ENCODE data around the gene TRAPPC6A. TPM values are rescaled to one million over a fixed set of nuclear protein-coding genes. Genes with fewer than 3 reads are reported as not detected.

The TRAPPC6A gene
- total RNA-seq, 1 donor from 2014 or later, result 42.8 TPM

DNA sequence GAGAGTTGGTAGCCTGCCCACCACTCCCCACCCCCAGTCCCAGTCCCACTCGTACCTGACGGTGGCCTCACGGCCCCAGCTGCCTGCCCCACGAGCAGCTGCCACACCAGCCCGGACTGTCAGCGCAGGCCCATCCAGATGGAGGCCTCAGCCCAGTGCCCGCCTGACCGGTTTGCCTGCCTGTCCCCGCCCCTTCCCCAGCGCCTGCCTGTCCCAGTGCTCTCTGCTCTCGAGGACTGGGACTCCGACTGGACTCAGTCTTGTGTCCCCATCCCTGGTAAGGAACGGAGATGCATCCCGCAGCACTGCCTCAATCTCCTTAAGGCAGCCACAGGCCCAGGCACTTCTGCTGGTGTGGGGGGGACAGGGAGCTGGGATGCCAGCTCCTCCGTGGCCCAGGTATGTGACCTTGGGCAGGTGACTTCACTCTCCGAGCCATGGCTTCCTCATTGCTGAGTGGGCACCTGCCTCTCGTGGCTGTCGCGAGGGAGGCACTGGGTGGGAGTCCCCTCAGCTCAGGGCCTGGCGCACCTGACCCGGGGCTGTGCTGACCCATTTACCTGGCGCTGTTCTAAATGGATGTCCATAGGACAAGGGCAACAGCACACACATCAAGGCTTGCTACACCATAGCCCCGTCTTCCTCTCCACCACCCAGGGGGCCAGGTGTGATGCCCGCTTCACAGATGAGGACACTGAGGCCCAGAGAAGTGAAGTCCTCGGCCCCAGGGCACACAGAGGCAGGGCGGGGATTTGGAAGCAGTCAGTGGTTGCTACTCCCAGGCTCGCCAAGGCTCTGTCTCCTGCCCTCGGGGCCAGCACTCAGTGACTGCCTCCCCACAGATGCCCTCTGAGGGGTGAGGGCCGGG lies 16.9 kb downstream of the TRAPPC6A start, which contains the start of gene NKPD1:
TSS of gene NKPD1 (minus strand) at position 113 of the 868 bp plus-strand sequence. CDS start 832 bp downstream, outside the sequence.
- no peaks in the 10 kb centered on the region for H3K9me3 Mint-ChIP-seq
- peak in 1 of 2 experiments; percentile 68 for DNase-seq (ENCODE audit: low spot score in 2 of 2, unreplicated experiment in 2 of 2)
- no peak within 1 kb of the TSS for H3K4me3 Mint-ChIP-seq
- H3K27ac Mint-ChIP-seq, result no peak within 1 kb of the TSS
- no peaks in the 10 kb centered on the region for H3K36me3 Mint-ChIP-seq
- peaks cover 25% of the 10 kb centered on the region for H3K4me1 Mint-ChIP-seq
- TF ChIP-seq, protein P1, sequence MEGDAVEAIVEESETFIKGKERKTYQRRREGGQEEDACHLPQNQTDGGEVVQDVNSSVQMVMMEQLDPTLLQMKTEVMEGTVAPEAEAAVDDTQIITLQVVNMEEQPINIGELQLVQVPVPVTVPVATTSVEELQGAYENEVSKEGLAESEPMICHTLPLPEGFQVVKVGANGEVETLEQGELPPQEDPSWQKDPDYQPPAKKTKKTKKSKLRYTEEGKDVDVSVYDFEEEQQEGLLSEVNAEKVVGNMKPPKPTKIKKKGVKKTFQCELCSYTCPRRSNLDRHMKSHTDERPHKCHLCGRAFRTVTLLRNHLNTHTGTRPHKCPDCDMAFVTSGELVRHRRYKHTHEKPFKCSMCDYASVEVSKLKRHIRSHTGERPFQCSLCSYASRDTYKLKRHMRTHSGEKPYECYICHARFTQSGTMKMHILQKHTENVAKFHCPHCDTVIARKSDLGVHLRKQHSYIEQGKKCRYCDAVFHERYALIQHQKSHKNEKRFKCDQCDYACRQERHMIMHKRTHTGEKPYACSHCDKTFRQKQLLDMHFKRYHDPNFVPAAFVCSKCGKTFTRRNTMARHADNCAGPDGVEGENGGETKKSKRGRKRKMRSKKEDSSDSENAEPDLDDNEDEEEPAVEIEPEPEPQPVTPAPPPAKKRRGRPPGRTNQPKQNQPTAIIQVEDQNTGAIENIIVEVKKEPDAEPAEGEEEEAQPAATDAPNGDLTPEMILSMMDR (IDR thresholded peaks at IDR 0.05; ENCODE audit: unreplicated experiment), result no peak
- H3K27me3 Mint-ChIP-seq (ENCODE audit: low read depth), result peaks cover 18% of the 10 kb centered on the region

DNA sequence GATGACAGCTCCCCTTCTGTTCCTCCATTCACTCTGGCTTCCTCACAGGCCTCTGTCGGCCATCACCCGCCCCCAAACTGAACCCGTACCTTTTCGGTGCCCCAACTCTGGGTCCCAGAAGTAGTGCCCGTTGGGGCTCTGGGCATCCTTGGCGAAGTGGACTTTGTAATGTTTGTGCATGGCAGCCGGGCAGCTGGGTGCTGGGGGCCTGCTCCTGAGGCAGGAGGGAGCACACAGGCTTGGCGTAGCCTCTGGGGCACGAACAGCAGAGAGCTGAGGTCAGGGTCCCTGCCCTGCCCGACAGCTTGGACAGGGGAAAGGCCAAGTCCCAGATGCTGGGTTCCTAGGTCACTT lies 18.1 kb downstream of the TRAPPC6A start:
- Mint-ChIP-seq H3K4me1 (peaks cover 25% of the 10 kb centered on the region), H3K36me3 (no peaks in the 10 kb centered on the region), H3K27me3 (ENCODE audit: low read depth) (peaks cover 23% of the 10 kb centered on the region), H3K9me3 (no peaks in the 10 kb centered on the region), H3K4me3 (no peak overlapping the region), H3K27ac (no peak overlapping the region)
- DNase-seq (ENCODE audit: low spot score in 2 of 2, unreplicated experiment in 2 of 2), result no peak
- TF ChIP-seq, protein P1 (IDR thresholded peaks at IDR 0.05; ENCODE audit: unreplicated experiment), result no peak

DNA sequence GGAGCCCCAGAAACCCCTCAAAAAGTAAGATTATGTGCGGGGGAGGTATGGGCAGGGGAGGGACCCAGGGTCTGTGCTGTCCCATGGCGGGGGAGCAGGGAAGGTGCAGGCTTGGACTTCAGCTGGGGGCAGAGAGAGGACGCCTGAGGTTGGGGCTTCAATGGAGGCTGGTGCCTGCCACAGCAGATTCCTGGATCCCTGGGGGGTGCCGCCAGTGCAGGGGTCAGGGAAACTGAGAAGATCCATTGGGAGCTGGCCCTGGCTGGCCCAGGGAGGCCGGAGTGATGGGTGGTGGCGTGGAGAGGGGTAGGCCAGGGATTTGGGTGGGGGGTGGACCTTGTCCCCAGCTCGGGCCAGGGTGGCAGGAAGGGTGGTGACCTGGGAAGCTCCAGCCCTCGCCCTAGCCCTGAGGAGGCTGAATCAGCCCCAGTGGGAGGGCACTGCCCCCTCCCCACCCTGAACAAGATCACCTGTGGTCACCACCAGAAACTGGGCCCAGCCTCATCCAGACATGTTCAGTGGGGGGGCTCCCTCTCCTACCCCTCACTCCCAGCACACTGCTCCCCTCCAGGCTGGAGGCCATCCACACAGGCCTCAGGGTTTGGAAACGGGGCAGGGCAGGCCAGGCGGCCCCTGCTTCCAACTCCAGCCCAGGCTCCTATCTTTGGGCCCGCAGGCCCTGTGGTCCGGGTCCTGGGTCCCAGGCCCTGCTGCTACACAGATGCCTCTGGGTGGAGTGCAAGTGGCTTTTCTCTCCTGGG lies 18.6 kb downstream of the TRAPPC6A start:
- H3K9me3 Mint-ChIP-seq, result no peaks in the 10 kb centered on the region
- DNase-seq (ENCODE audit: low spot score in 2 of 2, unreplicated experiment in 2 of 2), result no peak
- H3K27me3 Mint-ChIP-seq (ENCODE audit: low read depth), result peaks cover 26% of the 10 kb centered on the region
- H3K36me3 Mint-ChIP-seq, result no peaks in the 10 kb centered on the region
- no peak overlapping the region for H3K4me3 Mint-ChIP-seq
- peaks cover 26% of the 10 kb centered on the region for H3K4me1 Mint-ChIP-seq
- TF ChIP-seq, protein P1 (IDR thresholded peaks at IDR 0.05; ENCODE audit: unreplicated experiment), result no peak
- no peak overlapping the region for H3K27ac Mint-ChIP-seq

DNA sequence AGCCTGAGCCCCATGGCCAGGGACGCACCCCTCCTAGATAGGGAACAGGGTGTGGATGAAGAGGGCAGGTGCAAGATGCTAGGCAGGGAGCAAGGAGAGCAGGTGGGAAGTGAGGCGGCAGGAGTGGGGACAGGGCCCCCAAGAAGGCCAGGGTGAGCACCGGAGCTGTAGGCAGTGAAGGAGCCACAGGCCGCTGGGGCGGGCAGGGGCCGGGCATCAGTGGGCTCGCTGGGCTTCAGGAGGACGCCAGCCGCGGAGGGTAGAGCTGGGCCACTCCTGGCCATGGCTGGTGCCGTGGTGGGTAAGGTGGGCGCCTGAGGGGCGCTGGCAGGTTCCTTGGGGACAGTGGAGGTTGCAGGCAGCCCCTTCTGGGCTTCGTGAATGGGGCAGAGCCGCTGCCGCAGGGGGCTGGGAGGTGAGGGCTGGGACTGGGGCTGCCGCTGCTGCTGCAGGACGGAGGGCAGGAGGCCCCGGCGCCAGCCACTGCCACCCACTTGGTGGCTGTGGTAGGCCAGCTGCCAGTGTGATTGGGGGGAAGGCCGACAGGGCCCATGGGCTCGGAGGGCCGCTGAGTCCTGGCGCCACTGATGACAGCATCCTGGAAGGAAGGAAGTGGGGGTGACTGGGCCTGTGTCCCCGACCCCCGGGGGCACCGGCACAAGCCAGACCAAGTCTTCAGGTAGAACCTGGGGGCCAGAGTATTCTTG lies 19.4 kb downstream of the TRAPPC6A start:
- Mint-ChIP-seq H3K36me3 (no peaks in the 10 kb centered on the region), H3K4me1 (peaks cover 29% of the 10 kb centered on the region), H3K4me3 (no peak overlapping the region), H3K27ac (no peak overlapping the region), H3K27me3 (ENCODE audit: low read depth) (peaks cover 34% of the 10 kb centered on the region), H3K9me3 (no peaks in the 10 kb centered on the region)
- TF ChIP-seq, protein P1 (IDR thresholded peaks at IDR 0.05; ENCODE audit: unreplicated experiment), result no peak
- no peak for DNase-seq (ENCODE audit: low spot score in 2 of 2, unreplicated experiment in 2 of 2)

DNA sequence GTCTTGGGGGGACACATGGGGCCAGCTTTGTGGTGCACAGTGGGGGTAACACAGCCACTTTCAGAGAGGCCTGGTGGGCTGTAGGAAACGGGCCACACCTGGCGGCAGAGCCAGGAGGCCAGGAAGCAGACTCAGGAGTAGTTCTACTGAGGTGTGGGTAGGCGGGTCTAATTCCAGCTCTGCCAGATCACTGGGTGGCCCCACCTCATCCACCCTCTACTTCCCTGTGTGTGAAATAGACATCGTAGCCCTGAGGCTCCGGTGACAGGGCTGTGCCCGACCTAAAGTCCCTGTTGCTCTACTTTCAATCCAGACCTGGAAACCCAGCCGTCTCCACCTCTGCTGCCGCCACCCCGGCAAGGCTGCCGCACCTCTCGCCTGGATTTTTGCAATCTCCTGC lies 21.3 kb downstream of the TRAPPC6A start:
- no peak overlapping the region for H3K4me3 Mint-ChIP-seq
- no peaks in the 10 kb centered on the region for H3K36me3 Mint-ChIP-seq
- H3K27me3 Mint-ChIP-seq (ENCODE audit: low read depth), result peaks cover 46% of the 10 kb centered on the region
- peaks cover 27% of the 10 kb centered on the region for H3K4me1 Mint-ChIP-seq
- no peaks in the 10 kb centered on the region for H3K9me3 Mint-ChIP-seq
- TF ChIP-seq, protein P1 (IDR thresholded peaks at IDR 0.05; ENCODE audit: unreplicated experiment), result no peak
- H3K27ac Mint-ChIP-seq, result no peak overlapping the region
- no peak for DNase-seq (ENCODE audit: low spot score in 2 of 2, unreplicated experiment in 2 of 2)
